ACHN (cell line): ENCODE data around the gene TLK1.

Experiments
- DNase-seq: peaks from one replicate; pipeline ENCODE4 v3.0.0-alpha.2; 2015
- in situ Hi-C: cut with HindIII; loops from 2 replicates; pipeline ENCODE4 v1.10.0; 2017; ENCODE audit warnings: low sequenced_read_pairs, low pct_ligation_motif_present, low pct_unique_long_range_greater_than_20kb

The TLK1 gene

DNA sequence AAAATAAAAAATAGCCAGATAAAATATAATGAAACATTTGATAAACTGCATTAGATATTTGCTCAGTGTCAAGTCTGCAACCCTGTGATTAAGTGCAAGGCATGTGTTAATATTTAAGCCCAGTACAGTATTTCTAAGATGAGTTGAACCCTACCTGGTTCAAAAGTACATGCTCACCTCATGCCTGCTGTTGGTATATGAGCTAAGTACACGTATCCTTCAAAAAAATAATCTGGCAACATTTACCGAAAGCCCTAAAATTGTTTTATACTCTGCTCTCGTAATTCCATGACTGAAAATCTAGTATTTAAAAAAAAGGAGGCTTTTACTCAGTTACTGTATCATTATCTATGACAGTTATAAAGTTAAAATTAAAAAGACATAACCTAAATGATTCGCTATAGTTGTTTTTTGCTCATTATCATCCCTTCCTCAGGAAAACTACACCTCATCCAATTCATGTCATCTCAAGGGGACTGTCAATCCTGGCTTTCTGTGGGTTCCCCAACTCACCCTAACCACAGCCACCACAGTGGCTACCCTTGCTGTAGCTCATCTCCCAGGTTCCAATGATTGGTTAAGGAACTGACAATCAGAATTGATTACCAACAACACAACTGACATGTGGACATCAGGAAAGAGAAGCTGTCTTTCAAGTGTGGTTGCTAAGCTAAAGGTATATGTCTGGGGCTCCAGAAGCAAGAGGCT, 10.6 kb downstream of the TLK1 start:
- in situ Hi-C loops = no loop called here
- DNase-seq = no peak

- no peak for DNase-seq
- in situ Hi-C loops = no loop called here
Observed at GRCh38 chr2:171149171-171149938, 11.3 kb downstream of the TLK1 start.

GRCh38 chr2:171147081-171147480, 13.6 kb downstream of the TLK1 start:
- no peak for DNase-seq
- in situ Hi-C loops = no loop called here

- DNase-seq = no peak
Observed at GRCh38 chr2:171146633-171147032, 14.1 kb downstream of the TLK1 start.

DNA sequence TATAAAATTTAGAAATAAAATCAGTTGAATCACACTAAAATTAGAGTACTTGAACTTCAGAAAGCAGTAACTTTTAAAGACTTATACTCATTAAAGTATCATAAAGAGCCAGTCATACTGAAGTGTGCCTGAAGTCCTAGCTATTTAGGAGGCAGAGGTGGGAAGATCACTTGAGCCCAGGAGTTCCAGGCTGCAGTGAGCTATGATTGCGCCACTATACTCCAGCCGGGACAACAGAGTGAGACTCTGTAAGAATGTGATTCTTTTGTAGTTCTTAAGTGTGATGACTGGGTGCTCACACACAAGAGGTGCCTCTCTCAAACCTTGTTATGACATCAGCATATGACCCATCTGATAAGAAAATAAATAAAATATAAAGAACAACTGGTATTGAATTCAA, 14.6 kb downstream of the TLK1 start:
- in situ Hi-C loops = no loop called here
- no peak for DNase-seq

More at GRCh38 chr2:171146633-171147032, 14.1 kb downstream of the TLK1 start:
- in situ Hi-C loops = no loop called here

DNA sequence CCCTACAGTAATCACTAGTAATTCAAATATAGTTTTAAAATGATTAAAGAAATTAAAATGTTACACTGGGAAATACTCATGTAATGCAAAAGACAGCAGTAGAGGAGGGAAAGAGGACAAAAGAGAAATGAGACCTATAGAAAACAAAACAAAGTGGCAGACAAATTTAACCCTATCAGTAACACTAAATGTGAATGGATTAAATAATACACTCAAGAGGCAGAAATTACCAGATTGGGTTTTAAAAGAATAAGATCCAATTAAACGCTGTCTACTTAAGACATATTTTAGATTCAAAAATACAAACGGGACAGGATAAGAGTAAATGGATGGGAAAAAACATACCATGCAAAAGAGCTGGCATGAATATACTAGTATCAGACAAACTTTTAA, 17.0 kb downstream of the TLK1 start:
- in situ Hi-C loops = no loop called here
- DNase-seq = no peak

GRCh38 chr2:171142398-171142797, 18.3 kb downstream of the TLK1 start:
- in situ Hi-C loops = no loop called here
- DNase-seq = no peak

DNA sequence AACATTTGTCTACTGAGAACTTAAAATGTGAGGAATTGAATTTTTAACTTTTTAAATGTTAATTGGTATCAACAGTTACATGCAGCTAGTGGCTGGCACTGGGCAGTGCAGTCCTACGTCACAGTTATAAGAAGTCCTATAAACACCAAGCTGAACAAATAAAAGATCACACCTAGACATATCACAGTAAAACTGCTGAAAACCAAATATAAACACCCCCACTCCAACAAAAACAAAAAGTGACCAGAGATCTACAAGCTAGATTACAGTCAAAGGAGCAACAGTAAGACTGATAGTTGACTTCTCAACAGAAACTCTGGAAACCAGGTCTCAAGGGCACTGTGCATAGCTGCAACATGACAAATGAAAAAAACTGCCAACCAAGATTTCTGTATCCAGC, 19.4 kb downstream of the TLK1 start:
- in situ Hi-C loops = no loop called here
- no peak for DNase-seq

GRCh38 chr2:171139860-171140259, 20.8 kb downstream of the TLK1 start:
- in situ Hi-C loops = no loop called here
- DNase-seq = no peak

DNA sequence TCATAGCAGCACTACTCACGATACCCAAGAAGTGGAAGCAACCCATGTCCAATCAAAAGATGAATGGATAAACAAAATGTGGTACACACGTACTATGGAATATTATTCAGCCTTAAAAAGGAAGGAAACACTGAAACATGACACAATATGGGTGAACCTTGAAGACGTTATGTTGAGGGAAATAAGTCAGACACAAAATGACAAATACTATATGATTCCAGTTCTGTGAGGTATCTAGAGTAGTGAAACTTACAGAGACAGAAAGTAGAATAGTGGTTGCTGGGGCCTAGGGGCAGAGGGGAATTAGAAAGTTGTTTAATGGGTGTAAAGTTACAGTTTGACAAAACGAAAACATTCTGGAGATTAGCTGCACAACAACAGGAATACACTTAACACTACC, 24.7 kb downstream of the TLK1 start:
- no peak for DNase-seq

GRCh38 chr2:171134624-171135230, 26.0 kb downstream of the TLK1 start:
- no peak for DNase-seq
- in situ Hi-C loops = no loop called here

More for the DNA sequence above, 24.7 kb downstream of the TLK1 start:
- in situ Hi-C loops = no loop called here

DNA sequence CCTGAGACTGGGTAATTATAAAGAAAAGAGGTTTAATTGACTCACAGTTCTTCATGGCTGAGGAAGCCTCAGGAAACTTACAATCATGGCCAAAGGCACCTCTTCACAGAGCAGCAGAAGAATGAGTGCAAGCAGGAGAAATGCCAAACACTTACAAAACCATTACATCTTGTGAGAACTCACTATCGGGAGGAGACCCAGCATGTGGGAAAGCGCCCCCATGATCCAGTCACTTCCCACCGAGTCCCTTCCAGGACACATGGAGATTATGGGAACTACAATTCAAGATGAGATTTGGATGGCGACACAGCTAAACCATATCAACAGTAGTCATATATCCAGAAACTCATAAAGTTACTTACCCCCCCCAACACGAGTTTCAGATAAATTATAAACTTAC, 28.6 kb downstream of the TLK1 start:
- DNase-seq = no peak
- in situ Hi-C loops = no loop called here

GRCh38 chr2:171128461-171128860, 32.2 kb downstream of the TLK1 start:
- in situ Hi-C loops = no loop called here
- DNase-seq = no peak

- no peak for DNase-seq
- in situ Hi-C loops = no loop called here
Observed at GRCh38 chr2:171124541-171124940, 36.2 kb downstream of the TLK1 start.

- no peak for DNase-seq
- in situ Hi-C loops = no loop called here
Observed at GRCh38 chr2:171109571-171109970, 51.1 kb downstream of the TLK1 start.

DNA sequence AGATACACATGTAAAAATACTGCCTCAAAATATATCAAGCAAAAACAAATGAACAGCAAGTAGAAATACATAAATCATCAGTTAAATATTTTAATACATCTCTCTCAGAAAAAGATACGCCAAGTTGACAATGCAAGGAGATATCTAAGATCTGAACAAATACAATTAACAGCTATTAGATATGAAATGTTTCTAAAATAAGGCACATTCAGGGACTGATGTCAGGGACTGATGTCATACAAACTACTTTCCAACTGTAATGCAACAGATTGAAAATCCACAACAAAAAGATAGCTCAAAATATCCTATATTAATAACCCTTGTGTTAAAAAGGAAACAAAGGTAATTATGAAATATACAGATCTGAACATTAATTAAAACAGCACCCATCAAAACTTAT, 51.7 kb downstream of the TLK1 start:
- in situ Hi-C loops = no loop called here

GRCh38 chr2:171107803-171108202, 52.9 kb downstream of the TLK1 start:
- DNase-seq = no peak
- in situ Hi-C loops = no loop called here

More for the DNA sequence above, 51.7 kb downstream of the TLK1 start:
- no peak for DNase-seq

DNA sequence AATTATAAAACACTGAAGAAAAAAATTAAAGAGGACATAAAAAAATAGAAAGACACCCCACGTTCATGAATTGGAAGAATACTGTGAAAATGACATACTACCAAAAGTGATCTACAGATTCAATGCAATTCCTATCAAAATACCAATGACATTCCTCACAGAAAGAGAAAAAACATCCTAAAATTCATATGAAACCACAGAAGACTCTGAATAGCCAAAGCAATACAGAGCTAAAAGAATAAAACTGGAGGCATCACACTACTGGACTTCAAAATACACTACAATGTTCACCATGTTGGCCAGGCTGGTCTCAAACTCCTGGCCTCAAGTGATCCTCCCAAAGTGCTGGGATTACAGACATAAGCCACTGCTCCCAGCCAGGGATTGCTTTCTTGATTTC, 56.3 kb downstream of the TLK1 start:
- in situ Hi-C loops = no loop called here
- DNase-seq = no peak

- no peak for DNase-seq
- in situ Hi-C loops = no loop called here
Observed at GRCh38 chr2:171102802-171103201, 57.9 kb downstream of the TLK1 start.

DNA sequence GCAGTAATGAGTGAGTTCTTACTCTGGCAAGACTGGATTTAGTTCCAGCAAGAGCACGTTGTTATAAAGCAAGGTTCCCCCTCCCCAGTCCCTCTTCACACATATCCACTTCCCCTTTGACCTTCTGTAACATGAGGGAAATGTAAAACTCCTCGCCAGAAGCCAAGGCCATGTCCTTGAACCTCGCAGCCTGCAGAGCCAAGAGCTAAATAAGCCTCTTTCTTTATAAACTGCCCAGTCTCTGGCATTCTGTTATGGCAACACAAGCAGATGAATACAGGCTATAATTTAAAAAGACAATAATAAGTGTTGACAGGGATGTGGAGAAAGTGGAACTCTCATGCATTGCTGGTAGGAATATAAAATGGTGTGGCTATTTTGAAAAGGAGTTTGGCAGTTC, 60.3 kb downstream of the TLK1 start:
- in situ Hi-C loops = no loop called here
- DNase-seq = no peak
